Measurements from ENCODE around the gene EXOSC3. TPM values are rescaled to one million over a fixed set of nuclear protein-coding genes. Genes with fewer than 3 reads are reported as not detected.

EXOSC3 gene
- total and polyA plus RNA-seq, 2 of the 13 experiments (the other 11 are each of a cell fraction or from before 2014, with no cell fraction given): 17.5 to 68.7 TPM

DNA sequence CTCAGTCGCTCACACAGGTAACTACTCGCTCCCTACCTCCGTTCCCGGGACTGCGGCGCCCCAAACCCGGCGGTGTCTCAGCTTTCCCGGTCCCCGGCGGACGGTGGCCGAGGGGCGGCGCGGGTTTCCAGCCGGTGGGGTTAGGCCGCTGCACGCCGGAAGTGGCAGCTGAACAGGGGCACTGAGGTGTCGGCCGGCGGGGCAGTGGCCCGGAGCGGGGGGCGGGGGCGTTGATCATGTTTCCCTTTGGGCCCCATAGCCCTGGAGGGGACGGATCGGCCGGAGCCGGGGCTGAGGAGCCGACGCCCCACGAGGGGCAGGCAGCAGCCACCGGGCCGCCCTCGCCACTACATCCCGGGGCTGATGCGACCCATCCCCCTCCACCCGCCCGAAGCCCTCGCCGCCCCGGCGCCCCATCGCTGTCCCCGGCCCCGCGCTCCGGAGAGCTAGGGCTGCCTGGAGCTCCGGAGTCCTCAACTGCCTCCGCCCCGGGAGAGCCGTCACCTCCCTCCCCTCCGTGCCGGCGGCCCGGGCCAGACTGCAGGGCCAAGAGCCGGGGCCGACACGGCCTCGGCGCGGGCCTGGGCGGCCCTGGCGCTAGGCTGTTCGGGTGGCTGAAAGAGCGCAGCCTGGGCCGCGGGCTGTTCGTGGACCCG, 15.9 kb upstream of the EXOSC3 start, which contains the start of gene DCAF10 (continued):
- TF ChIP-seq REXO4 (CRISPR knock-in tag; IDR thresholded peaks at IDR 0.05; ENCODE audit: borderline replicate concordance) (no peak), NR2C2 (CRISPR knock-in tag; IDR thresholded peaks at IDR 0.05; ENCODE audit: borderline replicate concordance) (peak; percentile 91), ZBTB43 (CRISPR knock-in tag; conservative IDR thresholded peaks at IDR 0.05) (no peak; the same call in 1 of the 2 replicates), HOXA7 (CRISPR knock-in tag; IDR thresholded peaks at IDR 0.05) (no peak), NKX3-1 (CRISPR knock-in tag; IDR thresholded peaks at IDR 0.05) (peak; percentile 58; the same call in 1 of the 2 replicates), MLLT10 (CRISPR knock-in tag; IDR thresholded peaks at IDR 0.05) (no peak), SMYD3 (CRISPR knock-in tag; IDR thresholded peaks at IDR 0.05) (peak; percentile 98), ZNF646 (CRISPR knock-in tag; IDR thresholded peaks at IDR 0.05) (0 out of 2 replicates have a peak, but pooled peaks have one; percentile 75), ZNF441 (CRISPR knock-in tag; IDR thresholded peaks at IDR 0.05; ENCODE audit: borderline replicate concordance) (no peak; the same call in 1 of the 2 replicates), ATAD3A (CRISPR knock-in tag; IDR thresholded peaks at IDR 0.05) (peak; percentile 86; the same call in 1 of the 2 replicates), HNRNPH1 (optimal IDR thresholded peaks at IDR 0.05; ENCODE audit: low read depth, low read length) (no peak), ZFAT (CRISPR knock-in tag; conservative IDR thresholded peaks at IDR 0.05) (no peak), SIX4 (CRISPR knock-in tag; IDR thresholded peaks at IDR 0.05) (peak; percentile 85), ZNF564 (CRISPR knock-in tag; IDR thresholded peaks at IDR 0.05) (peak; percentile 93), PHF8 (CRISPR knock-in tag; IDR thresholded peaks at IDR 0.05) (peak; percentile 97), NCOA5 (CRISPR knock-in tag; IDR thresholded peaks at IDR 0.05) (no peak), DMTF1 (CRISPR knock-in tag; IDR thresholded peaks at IDR 0.05) (no peak), KLF6 (CRISPR knock-in tag; IDR thresholded peaks at IDR 0.05) (peak; percentile 94), ZSCAN30 (CRISPR knock-in tag; IDR thresholded peaks at IDR 0.05) (peak; percentile 12; the same call in 1 of the 2 replicates)
- TF ChIP-seq, protein P1, sequence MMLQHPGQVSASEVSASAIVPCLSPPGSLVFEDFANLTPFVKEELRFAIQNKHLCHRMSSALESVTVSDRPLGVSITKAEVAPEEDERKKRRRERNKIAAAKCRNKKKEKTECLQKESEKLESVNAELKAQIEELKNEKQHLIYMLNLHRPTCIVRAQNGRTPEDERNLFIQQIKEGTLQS (CRISPR knock-in tag; IDR thresholded peaks at IDR 0.05): peak; percentile 74; the same call in 1 of the 2 replicates
